ENCODE measurements around the gene SZRD1.

The SZRD1 gene

GRCh38 chr1:16393570-16394521, 26.8 kb downstream of the SZRD1 start:
- TF ChIP-seq CTCF (IDR thresholded peaks at IDR 0.05; ENCODE audit: low read length) (no peak), EZH2 (optimal IDR thresholded peaks at IDR 0.05; ENCODE audit: low read depth, low read length) (no peak), EZH2phosphoT487 (IDR thresholded peaks at IDR 0.05; ENCODE audit: low read length) (no peak)
- H3K36me3 ChIP-seq (replicated peaks; ENCODE audit: insufficient read depth, low read length), result peaks cover 3% of the 10 kb centered on the region; the same call in 1 of the 2 replicates
- H3K79me2 ChIP-seq (ENCODE audit: low read length), result peaks cover 54% of the 10 kb centered on the region
- H3K9me2 ChIP-seq (replicated peaks; ENCODE audit: insufficient read depth, low read length), result no peaks in the 10 kb centered on the region
- no peaks in the 10 kb centered on the region for H3F3A ChIP-seq (ENCODE audit: insufficient read depth, low read length)
- H3K27ac ChIP-seq (ENCODE audit: low read length), result no peak overlapping the region
- H3K4me3 ChIP-seq (ENCODE audit: low read length), result no peak overlapping the region
- no peak overlapping the region for H3K9ac ChIP-seq (ENCODE audit: low read length)
- peaks cover 40% of the 10 kb centered on the region for H4K20me1 ChIP-seq (ENCODE audit: insufficient read depth, low read length)
- H3K27me3 ChIP-seq (replicated peaks; ENCODE audit: insufficient read depth, low read length), result no peaks in the 10 kb centered on the region
- DNase-seq, result no peak
- H3K4me2 ChIP-seq (ENCODE audit: low read depth, low read length), result no peak overlapping the region
- no peaks in the 10 kb centered on the region for H3K4me1 ChIP-seq (ENCODE audit: low read length)
- no peaks in the 10 kb centered on the region for H3K9me3 ChIP-seq (replicated peaks; ENCODE audit: insufficient read depth, low read length)
- no peak overlapping the region for H2AFZ ChIP-seq (ENCODE audit: low read length)

DNA sequence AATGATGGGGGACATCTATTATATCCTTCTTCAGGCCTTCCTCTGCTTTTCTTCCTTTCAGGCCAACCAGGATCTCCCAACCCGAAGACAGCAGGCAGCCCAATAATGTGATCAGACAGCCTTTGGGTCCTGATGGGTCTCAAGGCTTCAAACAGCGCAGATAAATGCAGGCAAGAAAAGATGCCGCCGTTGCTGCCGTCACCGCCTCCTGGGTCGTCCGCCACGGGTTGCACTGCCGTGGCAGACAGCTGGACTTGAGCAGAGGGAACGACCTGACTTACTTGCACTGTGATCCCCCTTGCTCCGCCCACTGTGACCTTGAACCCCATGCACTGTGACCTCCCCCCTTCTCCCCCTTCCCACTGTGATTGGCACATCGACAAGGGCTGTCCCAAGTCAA, 27.9 kb downstream of the SZRD1 start:
- Histone ChIP-seq H3K9ac (ENCODE audit: low read length) (no peak overlapping the region), H3K9me3 (replicated peaks; ENCODE audit: insufficient read depth, low read length) (no peaks in the 10 kb centered on the region), H3K4me1 (ENCODE audit: low read length) (no peaks in the 10 kb centered on the region), H3K36me3 (replicated peaks; ENCODE audit: insufficient read depth, low read length) (peaks cover 3% of the 10 kb centered on the region; the same call in 1 of the 2 replicates), H3K27me3 (replicated peaks; ENCODE audit: insufficient read depth, low read length) (no peaks in the 10 kb centered on the region), H2AFZ (ENCODE audit: low read length) (no peak overlapping the region), H3K79me2 (ENCODE audit: low read length) (peaks cover 45% of the 10 kb centered on the region), H4K20me1 (ENCODE audit: insufficient read depth, low read length) (peaks cover 35% of the 10 kb centered on the region), H3K4me3 (ENCODE audit: low read length) (no peak overlapping the region), H3K27ac (ENCODE audit: low read length) (no peak overlapping the region), H3K4me2 (ENCODE audit: low read depth, low read length) (no peak overlapping the region), H3K9me2 (replicated peaks; ENCODE audit: insufficient read depth, low read length) (no peaks in the 10 kb centered on the region), H3F3A (ENCODE audit: insufficient read depth, low read length) (no peaks in the 10 kb centered on the region)
- TF ChIP-seq CTCF (IDR thresholded peaks at IDR 0.05; ENCODE audit: low read length) (no peak), EZH2 (optimal IDR thresholded peaks at IDR 0.05; ENCODE audit: low read depth, low read length) (no peak), EZH2phosphoT487 (IDR thresholded peaks at IDR 0.05; ENCODE audit: low read length) (no peak)
- no peak for DNase-seq

DNA sequence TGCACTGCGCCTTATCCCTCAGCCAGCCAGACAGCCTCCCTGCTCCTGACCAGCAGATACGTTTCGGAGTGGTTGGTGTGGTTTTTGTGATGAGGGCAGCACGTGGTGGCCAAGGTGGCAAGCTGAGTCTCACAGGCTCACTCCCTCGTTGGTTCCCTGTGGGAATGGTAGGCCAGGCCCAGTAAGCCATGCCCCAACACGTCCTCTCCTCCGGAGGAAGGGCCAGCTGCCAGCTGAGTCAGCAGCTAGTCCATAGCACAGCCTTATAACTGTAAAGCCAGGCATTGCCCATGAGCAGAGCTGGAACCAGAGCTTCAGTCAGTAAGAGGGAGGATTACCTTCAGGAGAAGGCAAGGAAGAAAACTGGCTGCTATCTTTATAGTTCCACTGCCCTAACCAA, 29.5 kb downstream of the SZRD1 start:
- Histone ChIP-seq H4K20me1 (ENCODE audit: insufficient read depth, low read length) (peaks cover 24% of the 10 kb centered on the region), H3F3A (ENCODE audit: insufficient read depth, low read length) (no peaks in the 10 kb centered on the region), H3K27me3 (replicated peaks; ENCODE audit: insufficient read depth, low read length) (no peaks in the 10 kb centered on the region), H3K36me3 (replicated peaks; ENCODE audit: insufficient read depth, low read length) (0 out of 2 replicates have a peak, but pooled peaks cover 3% of the 10 kb centered on the region), H3K9me2 (replicated peaks; ENCODE audit: insufficient read depth, low read length) (no peaks in the 10 kb centered on the region), H3K4me2 (ENCODE audit: low read depth, low read length) (no peak overlapping the region), H3K9ac (ENCODE audit: low read length) (no peak overlapping the region), H3K79me2 (ENCODE audit: low read length) (peaks cover 29% of the 10 kb centered on the region), H3K4me1 (ENCODE audit: low read length) (no peaks in the 10 kb centered on the region), H3K4me3 (ENCODE audit: low read length) (no peak overlapping the region), H2AFZ (ENCODE audit: low read length) (no peak overlapping the region), H3K27ac (ENCODE audit: low read length) (no peak overlapping the region), H3K9me3 (replicated peaks; ENCODE audit: insufficient read depth, low read length) (no peaks in the 10 kb centered on the region)
- TF ChIP-seq CTCF (IDR thresholded peaks at IDR 0.05; ENCODE audit: low read length), result no peak
- TF ChIP-seq EZH2phosphoT487 (IDR thresholded peaks at IDR 0.05; ENCODE audit: low read length), result no peak
- no peak for TF ChIP-seq EZH2 (optimal IDR thresholded peaks at IDR 0.05; ENCODE audit: low read depth, low read length)
- no peak for DNase-seq

Data from MM.1S (cell line).